GOT3 (cell line): ENCODE data around the gene SIM1.
"Not testable (repeated sequence)": the region's sequence is repeated elsewhere in the genome, so short reads cannot be mapped to it uniquely, and the experiment has no call there.

Experiments used
- DNase-seq: peaks from one replicate; lab custom pipeline; 2025; ENCODE audit warnings: mixed read lengths; lab: John Stamatoyannopoulos, UW

The SIM1 gene

GRCh38 chr6:100354736-100355641 is 109.7 kb downstream of the SIM1 start:
- DNase-seq, result not testable (repeated sequence)

DNA sequence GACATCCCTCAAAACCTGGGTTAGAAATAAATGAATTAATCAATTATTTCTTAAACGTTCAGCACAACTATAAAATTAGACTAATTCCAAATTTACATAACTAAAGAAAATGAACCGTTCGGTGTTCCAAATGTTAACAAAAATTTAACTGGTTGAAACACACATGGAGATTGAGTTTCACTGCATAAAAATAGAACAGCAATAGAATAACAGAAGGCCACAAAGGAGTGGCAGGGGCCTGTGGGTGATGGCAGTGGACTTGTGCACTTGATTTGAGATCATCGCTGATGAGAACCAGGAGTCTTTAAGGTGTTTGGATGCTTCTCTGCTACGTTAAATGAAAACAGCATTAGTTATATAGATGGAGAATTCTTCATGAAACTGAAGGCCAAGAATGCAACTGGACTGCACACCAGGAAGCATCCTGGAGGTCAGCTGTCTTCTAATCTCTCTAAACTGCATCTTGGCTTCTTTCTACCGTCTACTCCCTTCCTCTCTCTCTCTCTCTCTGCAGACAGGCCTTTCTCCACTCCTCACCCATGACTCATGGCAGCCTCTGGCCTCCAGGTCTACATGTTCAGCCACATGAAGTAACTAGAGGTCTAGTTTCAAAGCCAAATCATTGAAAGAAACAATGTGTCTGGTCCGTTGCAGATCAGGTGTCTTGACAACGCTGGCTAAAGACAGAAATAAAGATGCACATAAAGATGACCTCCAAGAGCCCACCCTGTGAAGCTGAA is 111.3 kb downstream of the SIM1 start:
- no peak for DNase-seq

DNA sequence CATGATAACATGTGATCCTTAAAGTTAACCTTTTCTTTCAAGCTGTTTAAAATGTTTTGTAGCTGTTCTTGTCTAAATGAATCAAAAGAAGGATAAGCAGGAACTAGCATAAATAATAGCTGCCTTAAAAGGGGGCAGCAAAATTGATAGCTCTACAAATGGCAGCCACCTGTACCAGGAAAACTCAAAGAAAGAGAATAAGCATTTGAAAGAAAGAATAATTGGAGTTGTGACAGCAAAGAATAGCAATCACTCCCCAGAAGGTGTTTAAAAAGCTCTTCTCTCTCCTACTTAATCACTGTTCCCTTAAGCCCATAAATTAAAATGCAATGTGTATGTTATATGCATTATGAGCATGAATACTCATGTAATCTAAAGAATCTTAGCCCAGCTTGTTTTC is 114.6 kb downstream of the SIM1 start:
- DNase-seq, result no peak

DNA sequence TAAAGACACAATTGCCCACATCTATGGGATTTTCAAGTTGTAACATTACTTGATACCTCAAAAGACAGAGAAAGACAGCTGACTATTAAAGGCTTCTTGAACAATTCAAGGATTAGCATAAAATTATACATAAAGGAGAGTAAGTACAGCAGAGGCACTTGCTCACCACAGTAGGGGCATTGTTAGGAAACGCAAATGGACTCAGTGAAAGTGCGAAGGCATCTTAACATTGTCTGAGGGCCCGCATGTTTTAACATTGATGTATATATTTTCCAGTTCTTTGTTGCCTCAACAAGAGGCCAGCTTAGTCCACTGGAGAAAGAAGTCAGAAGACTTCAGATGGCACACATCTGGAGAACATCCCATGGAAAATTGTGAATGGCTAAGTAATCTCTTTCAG is 115.4 kb downstream of the SIM1 start:
- no peak for DNase-seq

- no peak for DNase-seq
Observed at GRCh38 chr6:100347901-100348550, 116.7 kb downstream of the SIM1 start.

- DNase-seq, result no peak
Observed at GRCh38 chr6:100346828-100347227, 117.9 kb downstream of the SIM1 start.

DNA sequence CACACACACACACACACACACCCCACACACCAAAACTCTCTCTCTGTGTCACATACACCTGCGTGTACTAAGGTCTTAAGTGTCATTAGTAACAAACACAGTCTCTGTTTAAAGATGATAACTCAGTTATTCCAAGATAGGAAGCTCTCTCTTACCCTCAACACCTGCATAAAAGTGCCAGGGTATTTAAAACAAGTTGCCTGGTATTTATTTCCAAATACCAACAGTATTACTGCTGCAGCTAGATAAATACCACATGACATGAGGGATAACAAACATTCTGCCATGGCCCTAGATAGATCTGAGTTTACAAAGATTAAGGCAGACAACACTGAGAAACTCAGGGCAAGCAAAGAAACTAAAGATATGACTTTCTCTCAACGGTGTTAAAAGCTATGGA is 118.5 kb downstream of the SIM1 start:
- no peak for DNase-seq

DNA sequence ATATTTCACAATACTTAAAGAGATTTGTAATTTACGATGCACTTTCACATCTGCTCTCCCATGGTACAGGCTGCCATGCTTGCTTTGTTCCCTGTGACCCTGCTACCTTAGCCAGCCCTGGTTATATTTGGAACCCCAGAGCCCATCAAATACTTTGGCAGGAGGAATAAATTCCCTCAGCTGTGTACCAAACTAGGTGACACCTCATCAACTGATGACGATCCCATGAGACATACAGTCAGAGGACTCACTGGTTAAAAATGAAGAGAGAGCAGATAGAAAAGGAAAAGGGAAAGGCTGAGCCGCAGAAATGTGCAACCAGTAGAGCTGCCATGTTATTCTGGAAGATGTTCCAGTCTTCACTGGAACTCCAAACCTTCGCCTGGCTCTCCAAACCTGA is 120.0 kb downstream of the SIM1 start:
- DNase-seq, result no peak

DNA sequence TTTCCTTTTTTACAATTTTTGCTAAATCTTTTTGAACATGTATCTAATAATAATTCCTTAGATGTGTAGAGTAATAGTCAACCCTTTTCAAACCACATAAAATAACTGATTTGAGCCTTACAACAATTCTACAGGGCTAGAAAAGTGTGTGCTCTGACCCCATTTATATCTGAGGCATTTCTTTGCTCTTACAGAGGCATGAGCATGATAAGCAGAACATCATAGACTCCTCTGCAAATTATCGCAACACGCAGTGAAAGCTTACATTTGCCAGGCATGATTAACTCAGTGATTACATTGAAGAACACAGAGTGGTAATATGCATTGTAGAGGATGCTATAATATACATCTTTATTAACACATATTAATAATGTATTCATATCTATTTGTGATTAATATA is 120.4 kb downstream of the SIM1 start:
- no peak for DNase-seq

DNA sequence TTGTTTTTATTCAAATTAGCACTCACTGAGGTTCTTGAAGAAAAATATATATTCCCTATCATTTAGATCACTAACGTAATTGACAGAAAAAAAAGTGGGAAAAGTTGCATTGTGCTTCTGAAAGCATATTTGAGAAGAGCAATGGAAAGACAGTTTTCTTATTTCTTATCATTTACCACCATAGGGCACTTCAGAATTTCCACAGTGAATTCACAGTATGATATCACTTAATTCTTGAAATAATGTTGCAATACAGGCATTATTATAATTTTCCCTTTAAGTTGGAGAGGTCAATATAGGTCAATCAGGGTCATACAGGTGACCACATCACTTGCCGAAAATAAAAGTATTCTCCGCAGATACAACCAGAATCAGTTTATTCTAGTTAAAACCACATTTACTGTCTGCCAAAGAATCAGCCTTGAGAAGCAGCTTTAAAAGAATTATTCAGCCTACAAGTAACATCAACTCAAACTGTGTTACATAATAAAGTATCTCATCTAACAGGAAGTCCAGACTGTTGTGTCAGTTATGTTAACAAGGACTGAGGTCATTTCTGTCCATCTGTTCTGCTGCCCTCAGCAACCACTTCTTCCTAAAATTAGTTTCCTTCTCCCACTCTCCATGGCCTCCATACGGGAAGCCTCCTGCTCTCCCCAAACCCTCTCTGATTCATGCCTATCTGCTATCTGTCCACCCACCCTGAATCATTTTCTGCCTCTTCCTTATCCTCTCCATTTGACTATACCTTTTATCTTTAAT is 121.2 kb downstream of the SIM1 start:
- DNase-seq, result no peak

DNA sequence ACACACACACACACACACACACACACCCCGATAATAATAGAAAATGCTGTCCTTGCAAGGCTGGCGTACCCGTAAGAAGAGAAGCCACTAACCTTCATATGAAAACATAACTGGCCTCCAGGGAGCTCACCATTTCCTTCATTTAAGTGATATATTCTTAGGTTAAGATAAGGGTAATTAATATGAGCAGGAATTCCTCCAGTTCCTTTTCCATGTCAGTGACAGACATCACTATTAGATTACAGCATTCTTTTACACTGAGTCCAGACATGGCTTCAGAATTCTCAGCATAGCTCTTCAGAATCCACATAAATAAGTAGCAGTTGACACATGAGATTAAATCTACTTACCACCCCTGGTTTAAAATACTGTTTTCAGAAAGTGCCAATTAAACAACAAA is 121.9 kb downstream of the SIM1 start:
- DNase-seq, result no peak

DNA sequence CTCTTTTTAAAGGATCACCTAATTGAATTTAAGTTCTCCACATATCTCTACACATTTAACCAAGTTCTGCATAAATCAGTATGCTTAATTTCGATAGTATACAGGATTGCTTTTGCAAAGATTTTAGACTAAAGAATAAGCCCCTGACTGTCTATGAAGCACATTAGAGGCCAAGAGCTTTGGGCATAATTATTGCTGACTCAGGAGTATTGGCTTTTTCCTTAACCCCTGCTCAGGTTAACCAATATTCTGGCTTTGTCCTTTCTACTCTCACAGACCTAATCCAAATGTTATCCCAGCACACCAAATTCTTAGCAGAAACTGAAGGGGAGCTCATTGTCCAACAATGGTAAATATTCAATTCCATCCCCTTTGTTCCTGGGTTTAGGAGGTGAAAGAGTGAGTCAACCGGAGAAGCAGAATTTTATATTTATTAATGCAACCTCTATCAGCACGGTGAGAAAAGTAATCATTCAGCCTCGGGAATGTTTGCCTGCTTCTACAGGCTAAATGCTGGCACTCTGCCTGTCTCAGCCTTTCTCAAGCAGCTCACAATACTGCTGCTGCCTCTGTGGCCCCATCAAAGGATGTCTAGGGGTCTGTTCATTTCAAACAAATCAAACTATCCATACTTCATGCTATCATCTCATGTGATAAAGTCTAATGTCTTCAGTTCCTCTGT is 125.0 kb downstream of the SIM1 start:
- DNase-seq, result no peak

- no peak for DNase-seq
Observed at GRCh38 chr6:100338090-100338489, 126.6 kb downstream of the SIM1 start.

GRCh38 chr6:100336876-100337275 is 127.8 kb downstream of the SIM1 start:
- DNase-seq, result no peak

DNA sequence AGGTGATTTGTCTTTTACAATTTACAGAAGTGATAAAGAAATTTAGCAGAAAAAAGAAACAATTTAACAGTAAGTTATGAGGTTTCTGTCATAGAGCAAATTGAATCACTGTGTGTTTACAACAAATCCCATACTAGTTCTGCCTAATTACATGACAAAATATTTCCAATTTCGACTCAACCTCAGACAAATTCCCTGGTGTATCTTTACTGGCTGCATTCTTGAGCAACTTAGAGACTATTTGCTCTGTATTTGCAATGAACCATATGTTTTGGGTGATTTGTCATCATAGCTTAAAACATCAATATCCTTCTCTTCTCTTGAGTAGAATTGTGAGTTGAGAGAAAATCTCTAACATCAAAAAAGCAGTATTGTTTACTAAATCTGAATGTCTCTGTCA is 128.7 kb downstream of the SIM1 start:
- DNase-seq, result no peak
